WERI-Rb-1 (cell line): Measurements from ENCODE around the gene DIAPH2.

Source experiments
- DNase-seq: peaks from one replicate; pipeline ENCODE4 v3.0.0-alpha.2; 2020
- H3K27ac ChIP-seq: fragments of 250-450 bp; sonication (Bioruptor Pico); 2 replicates; pipeline ENCODE4 v1.5.1; 2020; ENCODE audit warnings: mild to moderate bottlenecking, moderate library complexity
- H3K27me3 ChIP-seq: fragments of 250-450 bp; sonication (Bioruptor Pico); 2 replicates; pipeline ENCODE4 v1.5.1; 2021; ENCODE audit warnings: mild to moderate bottlenecking, low read depth, moderate library complexity; ENCODE audit not compliant: insufficient read depth, severe bottlenecking
- H3K36me3 ChIP-seq: fragments of 250-450 bp; sonication (Bioruptor Pico); 2 replicates; pipeline ENCODE4 v1.5.1; 2020; ENCODE audit warnings: mild to moderate bottlenecking, moderate library complexity
- H3K4me3 ChIP-seq: 2 replicates; pipeline ENCODE4 v1.5.1; 2011; ENCODE audit warnings: low read depth, mild to moderate bottlenecking, control low read depth, low read length
- H3K9me3 ChIP-seq: fragments of 250-450 bp; sonication (Bioruptor Pico); 2 replicates; pipeline ENCODE4 v1.5.1; 2021; ENCODE audit warnings: mild to moderate bottlenecking, moderate library complexity; ENCODE audit not compliant: severe bottlenecking
- TF ChIP-seq, protein P1 (sequence below): IDR thresholded peaks from 2 replicates; pipeline ENCODE4 v1.5.1; 2011; ENCODE audit warnings: low read depth, mild to moderate bottlenecking, control low read depth, inconsistent platforms, low read length

DIAPH2 gene

DNA sequence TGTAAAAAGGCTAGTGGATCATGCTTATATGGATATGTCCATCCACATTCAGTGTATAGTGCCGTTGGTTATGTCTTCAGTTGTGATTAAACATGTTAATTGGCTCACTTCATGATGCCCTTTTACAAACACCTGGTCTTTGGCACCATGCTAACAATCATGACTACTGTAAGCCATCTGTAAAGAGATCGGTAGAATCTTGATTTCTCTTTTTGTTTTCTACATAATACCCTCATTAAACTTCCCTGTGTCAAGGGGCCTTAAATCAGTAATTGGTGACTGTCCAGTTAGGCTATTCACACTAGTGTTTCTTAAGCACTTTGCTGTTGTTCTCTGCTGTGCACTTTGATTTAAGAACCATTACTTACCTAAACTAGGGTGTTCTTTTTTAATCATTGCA, 674.3 kb downstream of the DIAPH2 start:
- Histone ChIP-seq H3K9me3 (no peaks in the 10 kb centered on the region), H3K27ac (no peak overlapping the region), H3K4me3 (no peak overlapping the region), H3K27me3 (no peaks in the 10 kb centered on the region), H3K36me3 (no peaks in the 10 kb centered on the region)
- DNase-seq, result no peak
- TF ChIP-seq, protein P1, sequence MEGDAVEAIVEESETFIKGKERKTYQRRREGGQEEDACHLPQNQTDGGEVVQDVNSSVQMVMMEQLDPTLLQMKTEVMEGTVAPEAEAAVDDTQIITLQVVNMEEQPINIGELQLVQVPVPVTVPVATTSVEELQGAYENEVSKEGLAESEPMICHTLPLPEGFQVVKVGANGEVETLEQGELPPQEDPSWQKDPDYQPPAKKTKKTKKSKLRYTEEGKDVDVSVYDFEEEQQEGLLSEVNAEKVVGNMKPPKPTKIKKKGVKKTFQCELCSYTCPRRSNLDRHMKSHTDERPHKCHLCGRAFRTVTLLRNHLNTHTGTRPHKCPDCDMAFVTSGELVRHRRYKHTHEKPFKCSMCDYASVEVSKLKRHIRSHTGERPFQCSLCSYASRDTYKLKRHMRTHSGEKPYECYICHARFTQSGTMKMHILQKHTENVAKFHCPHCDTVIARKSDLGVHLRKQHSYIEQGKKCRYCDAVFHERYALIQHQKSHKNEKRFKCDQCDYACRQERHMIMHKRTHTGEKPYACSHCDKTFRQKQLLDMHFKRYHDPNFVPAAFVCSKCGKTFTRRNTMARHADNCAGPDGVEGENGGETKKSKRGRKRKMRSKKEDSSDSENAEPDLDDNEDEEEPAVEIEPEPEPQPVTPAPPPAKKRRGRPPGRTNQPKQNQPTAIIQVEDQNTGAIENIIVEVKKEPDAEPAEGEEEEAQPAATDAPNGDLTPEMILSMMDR, result no peak

DNA sequence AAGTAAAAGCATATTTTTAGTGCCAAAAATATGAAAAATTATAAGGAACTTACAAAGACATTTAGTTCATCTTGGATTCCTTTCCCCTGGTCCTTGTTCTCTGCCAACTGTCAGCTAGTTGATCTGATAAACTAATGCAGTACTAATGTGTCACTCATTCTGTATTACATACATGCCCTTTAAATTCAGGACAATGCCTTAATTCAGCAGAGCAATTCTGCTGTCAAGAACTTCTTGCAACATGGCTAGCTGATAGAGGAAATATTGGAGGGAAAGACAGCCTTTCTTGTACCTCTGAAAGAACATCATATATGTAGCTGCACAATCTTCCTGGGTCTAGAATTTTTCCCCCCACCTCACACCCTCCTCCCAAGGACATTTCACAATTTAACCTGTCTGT, 679.2 kb downstream of the DIAPH2 start:
- no peak for DNase-seq
- Histone ChIP-seq H3K36me3 (no peaks in the 10 kb centered on the region), H3K4me3 (no peak overlapping the region), H3K9me3 (no peaks in the 10 kb centered on the region), H3K27me3 (no peaks in the 10 kb centered on the region), H3K27ac (no peak overlapping the region)
- TF ChIP-seq, protein P1, result no peak

DNA sequence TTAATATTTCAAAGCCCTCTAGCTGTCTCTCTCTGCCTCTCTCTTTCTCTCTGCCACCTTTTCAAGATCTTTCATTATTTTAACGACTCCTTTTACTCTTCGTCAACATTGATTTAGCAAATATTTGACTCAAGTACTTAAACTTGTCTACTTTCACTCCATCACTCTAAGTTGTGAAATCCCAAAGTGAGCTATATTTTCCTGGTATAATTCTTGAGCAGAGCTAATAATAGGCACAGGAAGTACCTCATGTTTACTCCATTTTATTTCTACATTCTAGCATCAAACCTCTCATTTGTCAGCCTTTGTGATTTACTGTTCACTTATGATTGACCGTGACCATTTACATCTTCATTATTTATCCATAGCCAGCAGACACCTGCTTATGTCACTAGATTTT, 681.6 kb downstream of the DIAPH2 start:
- Histone ChIP-seq H3K36me3 (no peaks in the 10 kb centered on the region), H3K9me3 (no peaks in the 10 kb centered on the region), H3K27ac (no peak overlapping the region), H3K4me3 (no peak overlapping the region), H3K27me3 (no peaks in the 10 kb centered on the region)
- DNase-seq, result no peak
- TF ChIP-seq, protein P1, result no peak

DNA sequence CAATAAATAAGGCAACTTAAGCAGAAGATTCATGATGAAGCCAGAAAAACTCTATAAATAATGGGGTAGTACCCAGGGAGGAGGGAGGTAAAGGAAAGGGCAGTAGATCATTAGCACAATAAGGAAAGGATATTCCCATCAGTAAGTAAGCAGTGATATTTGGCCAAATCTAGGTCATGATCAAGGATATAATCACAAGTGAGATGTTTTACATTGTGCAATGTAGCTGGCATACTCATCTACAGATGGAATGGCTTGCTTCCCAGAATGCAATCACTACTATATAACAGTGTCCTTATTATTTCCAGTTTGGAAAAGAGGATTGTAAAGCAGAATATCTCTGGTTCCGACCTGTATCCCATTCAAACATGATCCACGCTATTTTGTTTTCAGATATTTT, 682.5 kb downstream of the DIAPH2 start:
- no peaks in the 10 kb centered on the region for H3K27me3 ChIP-seq
- TF ChIP-seq, protein P1, result no peak
- H3K36me3 ChIP-seq, result no peaks in the 10 kb centered on the region
- H3K27ac ChIP-seq, result no peak overlapping the region
- no peaks in the 10 kb centered on the region for H3K9me3 ChIP-seq
- H3K4me3 ChIP-seq, result no peak overlapping the region
- no peak for DNase-seq

DNA sequence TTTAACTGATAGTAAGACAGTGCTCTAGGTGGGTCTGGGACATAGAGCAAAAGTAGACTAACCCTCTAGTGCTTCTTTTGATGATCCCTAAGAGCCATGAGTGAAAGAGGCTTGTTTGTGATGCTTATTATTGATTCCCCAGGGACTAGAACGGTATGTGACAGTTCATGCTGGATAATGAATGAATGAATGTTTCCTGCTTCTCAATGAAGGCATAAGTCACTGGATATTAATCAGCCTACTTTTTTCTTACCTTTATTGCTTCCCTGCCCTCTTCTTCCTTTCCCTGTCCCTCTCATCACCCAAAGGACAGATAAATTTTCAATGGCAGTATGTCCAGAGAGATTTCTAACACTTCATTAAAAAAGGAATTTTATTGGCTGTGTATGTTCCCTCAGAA, 685.3 kb downstream of the DIAPH2 start:
- TF ChIP-seq, protein P1, result no peak

DNA sequence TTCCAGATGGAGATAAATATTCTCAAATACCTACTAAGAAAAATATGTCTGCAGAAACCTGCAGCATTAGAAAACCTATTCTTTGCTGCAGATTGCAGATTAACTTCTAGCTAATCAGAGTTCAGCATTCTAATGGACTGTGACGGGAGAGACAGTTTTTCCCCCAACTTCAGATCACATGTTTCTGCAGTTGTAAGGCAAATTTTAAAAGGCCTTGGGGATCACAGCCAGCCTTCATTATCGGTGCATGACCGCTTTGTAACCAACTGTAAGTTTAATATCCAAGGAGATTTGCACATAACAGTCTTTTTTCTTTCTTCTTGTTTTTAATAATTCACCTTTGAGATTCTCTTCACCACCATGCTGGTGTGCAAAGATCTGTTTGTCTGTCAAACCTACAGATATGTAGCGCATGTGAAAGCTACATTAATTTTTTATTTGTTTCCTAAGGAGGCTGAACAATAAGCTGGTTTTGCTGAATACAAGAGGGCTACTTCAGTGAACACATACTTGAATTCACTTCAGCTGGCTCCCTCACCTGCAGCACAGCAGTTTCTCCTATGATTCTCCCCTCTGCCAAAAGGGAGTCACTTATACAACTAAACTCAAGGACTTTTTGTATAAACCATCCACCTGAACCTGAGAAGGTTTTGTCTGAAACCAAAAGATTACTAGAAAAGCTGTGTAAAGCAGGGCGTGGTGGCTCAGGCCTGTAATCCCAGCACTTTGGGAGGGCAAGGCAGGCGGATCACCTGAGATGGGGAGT, 687.5 kb downstream of the DIAPH2 start:
- no peaks in the 10 kb centered on the region for H3K9me3 ChIP-seq
- no peaks in the 10 kb centered on the region for H3K36me3 ChIP-seq
- H3K27me3 ChIP-seq, result no peaks in the 10 kb centered on the region
- H3K4me3 ChIP-seq, result no peak overlapping the region
- no peak overlapping the region for H3K27ac ChIP-seq
- TF ChIP-seq, protein P1, result no peak
- DNase-seq, result no peak

More for the DNA sequence above, 685.3 kb downstream of the DIAPH2 start:
- Histone ChIP-seq H3K27ac (no peak overlapping the region), H3K4me3 (no peak overlapping the region), H3K9me3 (no peaks in the 10 kb centered on the region), H3K36me3 (no peaks in the 10 kb centered on the region), H3K27me3 (no peaks in the 10 kb centered on the region)
- DNase-seq, result no peak
